K562 (cell line): ENCODE measurements around the gene SELENOI. TPM values are rescaled to one million over a fixed set of nuclear protein-coding genes. Genes with fewer than 3 reads are reported as not detected.

ENCODE experiments used
- BRF2 ChIP-seq: IDR thresholded peaks from 3 replicates; pipeline ENCODE4 v1.6.1; 2011; ENCODE audit warnings: borderline replicate concordance, mild to moderate bottlenecking; ENCODE audit not compliant: insufficient read length, insufficient read depth
- CCNT2 ChIP-seq: IDR thresholded peaks from 2 replicates; pipeline ENCODE4 v1.6.1; 2011; ENCODE audit warnings: borderline replicate concordance, low read depth, mild to moderate bottlenecking, moderate library complexity, mixed read lengths, low read length; ENCODE audit not compliant: insufficient read length; ENCODE audit errors: extremely low read depth
- CSDE1 ChIP-seq, 2 experiments: fragments of 450-650 bp; IDR thresholded peaks; 2 replicates each; pipeline ENCODE4 v1.6.1; 2016; ENCODE audit warnings: mild to moderate bottlenecking in 1 of 2
- FOXJ2 ChIP-seq: fragments of 200-800 bp; sonication (Bioruptor generic); IDR thresholded peaks from 2 replicates; pipeline ENCODE4 v1.6.1; 2016; ENCODE audit warnings: missing genetic modification characterization, missing compliant biosample characterization
- FOXP1 ChIP-seq: sonication (generic); formaldehyde crosslinking; IDR thresholded peaks from 2 replicates; pipeline ENCODE4 v1.8.0; 2022; ENCODE audit warnings: mild to moderate bottlenecking, missing genetic modification reagents
- HDAC1 ChIP-seq, 2 experiments: fragments of 450-650 bp; IDR thresholded peaks; 2 replicates each; pipeline ENCODE4 v1.6.1; 2016 to 2017; ENCODE audit warnings: inconsistent platforms in 1 of 2, mild to moderate bottlenecking in 1 of 2, moderate library complexity in 1 of 2
- KAT8 ChIP-seq: fragments of 450-650 bp; IDR thresholded peaks from 2 replicates; pipeline ENCODE4 v1.6.1; 2016; ENCODE audit warnings: low read depth, mild to moderate bottlenecking
- MCM3 ChIP-seq: fragments of 450-650 bp; IDR thresholded peaks from 2 replicates; pipeline ENCODE4 v1.6.1; 2016
- NFXL1 ChIP-seq: fragments of 450-650 bp; formaldehyde crosslinking; IDR thresholded peaks from 2 replicates; pipeline ENCODE4 v1.4.0; 2021; ENCODE audit warnings: mild to moderate bottlenecking
- RBM34 ChIP-seq: fragments of 200-400 bp; formaldehyde crosslinking; IDR thresholded peaks from 2 replicates; pipeline ENCODE4 v1.6.1; 2018; ENCODE audit warnings: low read length, borderline replicate concordance; ENCODE audit not compliant: insufficient read depth
- SRSF9 ChIP-seq: fragments of 200-400 bp; formaldehyde crosslinking; IDR thresholded peaks from 2 replicates; pipeline ENCODE4 v1.6.1; 2017; ENCODE audit warnings: low read depth, low read length, borderline replicate concordance
- ZNF140 ChIP-seq: fragments of 250-450 bp; sonication (Bioruptor Pico); IDR thresholded peaks from 2 replicates; pipeline ENCODE4 v1.8.0; 2021; ENCODE audit warnings: moderate library complexity, mild to moderate bottlenecking, inconsistent platforms
- ZNF41 ChIP-seq: fragments of 250-450 bp; sonication (Bioruptor Pico); conservative IDR thresholded peaks from 2 replicates; pipeline ENCODE4 v1.4.0; 2020; ENCODE audit warnings: mild to moderate bottlenecking
- ZNF583 ChIP-seq: fragments of 250-450 bp; sonication (Bioruptor Pico); IDR thresholded peaks from 2 replicates; pipeline ENCODE4 v1.4.0; 2020
- ZNF785 ChIP-seq: fragments of 250-450 bp; sonication (Bioruptor Pico); IDR thresholded peaks from 2 replicates; pipeline ENCODE4 v1.4.0; 2020; ENCODE audit warnings: mild to moderate bottlenecking
- polyA plus RNA-seq, 8 experiments: library from polyadenylated mRNA; depleted of rRNA in 4 of 8; stranded (reverse) in 5 of 8; unstranded in 3 of 8; fragments of >200 nt; fragmentation: Nextera tagmentation in 2 of 8; fragmentation: Illumina TruSeq in 1 of 8; extraction: Ambion mirVana in 2 of 8; extraction: Trizol in 1 of 8; gene quantifications; 2 replicates each; pipeline versions ENCODE4 v1.2.1 to v1.2.3, GENCODE V29; 2011 to 2014; ENCODE audit warnings: inconsistent platforms in 1 of 8, missing spikeins in 1 of 8
- total RNA-seq, 7 experiments: library from RNA; depleted of rRNA in 6 of 7; stranded (reverse); fragments of >200 nt in 6 of 7; fragmentation: Illumina TruSeq in 2 of 7; extraction: Trizol in 2 of 7; gene quantifications; 2 replicates each; pipeline versions ENCODE4 v1.2.1 to v1.2.3, GENCODE V29; 2011 to 2021; ENCODE audit warnings: low replicate concordance in 1 of 7
- TF ChIP-seq, protein P1 (sequence below): fragments of 250-450 bp; sonication (Bioruptor Pico); IDR thresholded peaks from 2 replicates; pipeline ENCODE4 v1.8.0; 2021; ENCODE audit warnings: moderate library complexity, mild to moderate bottlenecking, inconsistent platforms
- TF ChIP-seq, protein P2 (sequence below): fragments of 250-450 bp; sonication (Bioruptor Pico); IDR thresholded peaks from 2 replicates; pipeline ENCODE4 v1.4.0; 2020
- TF ChIP-seq, protein P3 (sequence below): fragments of 200-800 bp; sonication (Bioruptor generic); IDR thresholded peaks from 2 replicates; pipeline ENCODE4 v1.6.1; 2017; ENCODE audit warnings: missing genetic modification characterization, missing compliant biosample characterization

SELENOI gene
- total and polyA plus RNA-seq, 9 of the 15 experiments (the other 6 are each of a cell fraction or from before 2014, with no cell fraction given) = 9.6 to 46.9 (median 24.4) TPM

DNA sequence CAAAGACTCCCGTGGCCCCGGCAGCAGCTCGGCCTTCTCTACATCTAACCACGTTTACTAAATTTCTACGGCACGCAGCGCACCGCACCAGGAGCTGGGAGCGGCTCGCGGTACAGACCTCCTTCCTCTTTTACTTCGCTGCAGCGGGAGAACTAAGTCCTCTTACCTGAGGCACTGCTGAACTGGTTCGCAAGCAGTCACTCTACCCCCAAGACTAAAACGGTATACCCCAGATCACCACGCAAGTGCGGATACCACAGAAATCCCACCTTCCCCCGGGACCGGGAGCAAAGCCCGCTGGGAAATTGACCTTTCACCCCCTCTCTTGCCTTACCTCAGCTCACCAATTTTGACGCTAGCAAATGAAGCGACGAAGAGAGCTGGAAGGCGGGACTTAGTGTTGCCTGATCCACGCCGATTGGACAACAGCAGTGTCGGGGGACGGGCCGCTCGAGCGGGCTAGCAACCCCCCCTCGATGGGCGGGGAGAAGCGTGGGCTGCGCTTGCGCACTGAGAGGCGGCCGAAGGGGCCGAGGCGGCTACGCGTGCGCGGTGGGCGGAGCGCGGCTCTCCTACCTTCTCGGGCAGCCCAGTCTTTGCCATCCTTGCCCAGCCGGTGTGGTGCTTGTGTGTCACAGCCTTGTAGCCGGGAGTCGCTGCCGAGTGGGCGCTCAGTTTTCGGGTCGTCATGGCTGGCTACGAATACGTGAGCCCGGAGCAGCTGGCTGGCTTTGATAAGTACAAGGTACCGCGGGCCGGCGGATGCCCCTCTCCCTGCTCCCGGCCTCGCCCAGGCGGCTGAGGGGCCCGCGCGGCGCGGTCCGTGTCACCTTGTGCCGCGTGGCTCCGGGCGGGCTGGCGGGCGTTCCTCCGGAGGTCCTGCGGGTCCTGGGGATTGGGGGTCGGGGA lies at the start of gene SELENOI (continued):
- TF ChIP-seq FOXP1 (CRISPR knock-in tag) (peak; percentile 81; the same call in 1 of the 2 replicates), KAT8 (no peak), BRF2 (no peak), ZNF785 (CRISPR knock-in tag) (no peak), RBM34 (no peak), MCM3 (no peak), CSDE1 (IDR thresholded peaks at IDR 0.05) (no peak), ZNF140 (no peak), NFXL1 (CRISPR knock-in tag) (no peak), CCNT2 (peak; percentile 66), HDAC1 (IDR thresholded peaks at IDR 0.05) (peak in 1 of 2 experiments; percentile 60; a peak in 2 of 4 replicates), ZNF583 (CRISPR knock-in tag) (no peak), SRSF9 (no peak), FOXJ2 (no peak), ZNF41 (CRISPR knock-in tag) (no peak)
- TF ChIP-seq, protein P1, sequence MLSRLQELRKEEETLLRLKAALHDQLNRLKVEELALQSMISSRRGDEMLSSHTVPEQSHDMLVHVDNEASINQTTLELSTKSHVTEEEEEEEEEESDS = no peak
- TF ChIP-seq, protein P2, sequence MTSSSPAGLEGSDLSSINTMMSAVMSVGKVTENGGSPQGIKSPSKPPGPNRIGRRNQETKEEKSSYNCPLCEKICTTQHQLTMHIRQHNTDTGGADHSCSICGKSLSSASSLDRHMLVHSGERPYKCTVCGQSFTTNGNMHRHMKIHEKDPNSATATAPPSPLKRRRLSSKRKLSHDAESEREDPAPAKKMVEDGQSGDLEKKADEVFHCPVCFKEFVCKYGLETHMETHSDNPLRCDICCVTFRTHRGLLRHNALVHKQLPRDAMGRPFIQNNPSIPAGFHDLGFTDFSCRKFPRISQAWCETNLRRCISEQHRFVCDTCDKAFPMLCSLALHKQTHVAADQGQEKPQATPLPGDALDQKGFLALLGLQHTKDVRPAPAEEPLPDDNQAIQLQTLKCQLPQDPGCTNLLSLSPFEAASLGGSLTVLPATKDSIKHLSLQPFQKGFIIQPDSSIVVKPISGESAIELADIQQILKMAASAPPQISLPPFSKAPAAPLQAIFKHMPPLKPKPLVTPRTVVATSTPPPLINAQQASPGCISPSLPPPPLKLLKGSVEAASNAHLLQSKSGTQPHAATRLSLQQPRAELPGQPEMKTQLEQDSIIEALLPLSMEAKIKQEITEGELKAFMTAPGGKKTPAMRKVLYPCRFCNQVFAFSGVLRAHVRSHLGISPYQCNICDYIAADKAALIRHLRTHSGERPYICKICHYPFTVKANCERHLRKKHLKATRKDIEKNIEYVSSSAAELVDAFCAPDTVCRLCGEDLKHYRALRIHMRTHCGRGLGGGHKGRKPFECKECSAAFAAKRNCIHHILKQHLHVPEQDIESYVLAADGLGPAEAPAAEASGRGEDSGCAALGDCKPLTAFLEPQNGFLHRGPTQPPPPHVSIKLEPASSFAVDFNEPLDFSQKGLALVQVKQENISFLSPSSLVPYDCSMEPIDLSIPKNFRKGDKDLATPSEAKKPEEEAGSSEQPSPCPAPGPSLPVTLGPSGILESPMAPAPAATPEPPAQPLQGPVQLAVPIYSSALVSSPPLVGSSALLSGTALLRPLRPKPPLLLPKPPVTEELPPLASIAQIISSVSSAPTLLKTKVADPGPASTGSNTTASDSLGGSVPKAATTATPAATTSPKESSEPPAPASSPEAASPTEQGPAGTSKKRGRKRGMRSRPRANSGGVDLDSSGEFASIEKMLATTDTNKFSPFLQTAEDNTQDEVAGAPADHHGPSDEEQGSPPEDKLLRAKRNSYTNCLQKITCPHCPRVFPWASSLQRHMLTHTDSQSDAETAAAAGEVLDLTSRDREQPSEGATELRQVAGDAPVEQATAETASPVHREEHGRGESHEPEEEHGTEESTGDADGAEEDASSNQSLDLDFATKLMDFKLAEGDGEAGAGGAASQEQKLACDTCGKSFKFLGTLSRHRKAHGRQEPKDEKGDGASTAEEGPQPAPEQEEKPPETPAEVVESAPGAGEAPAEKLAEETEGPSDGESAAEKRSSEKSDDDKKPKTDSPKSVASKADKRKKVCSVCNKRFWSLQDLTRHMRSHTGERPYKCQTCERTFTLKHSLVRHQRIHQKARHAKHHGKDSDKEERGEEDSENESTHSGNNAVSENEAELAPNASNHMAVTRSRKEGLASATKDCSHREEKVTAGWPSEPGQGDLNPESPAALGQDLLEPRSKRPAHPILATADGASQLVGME (CRISPR knock-in tag) = no peak
- TF ChIP-seq, protein P3, sequence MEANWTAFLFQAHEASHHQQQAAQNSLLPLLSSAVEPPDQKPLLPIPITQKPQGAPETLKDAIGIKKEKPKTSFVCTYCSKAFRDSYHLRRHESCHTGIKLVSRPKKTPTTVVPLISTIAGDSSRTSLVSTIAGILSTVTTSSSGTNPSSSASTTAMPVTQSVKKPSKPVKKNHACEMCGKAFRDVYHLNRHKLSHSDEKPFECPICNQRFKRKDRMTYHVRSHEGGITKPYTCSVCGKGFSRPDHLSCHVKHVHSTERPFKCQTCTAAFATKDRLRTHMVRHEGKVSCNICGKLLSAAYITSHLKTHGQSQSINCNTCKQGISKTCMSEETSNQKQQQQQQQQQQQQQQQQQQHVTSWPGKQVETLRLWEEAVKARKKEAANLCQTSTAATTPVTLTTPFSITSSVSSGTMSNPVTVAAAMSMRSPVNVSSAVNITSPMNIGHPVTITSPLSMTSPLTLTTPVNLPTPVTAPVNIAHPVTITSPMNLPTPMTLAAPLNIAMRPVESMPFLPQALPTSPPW (CRISPR knock-in tag) = peak; percentile 100
